HL-60 (cell line): ENCODE results near the gene ADGRL3.

Experiments
- TF ChIP-seq, protein P1 (sequence below): IDR thresholded peaks from 2 replicates; pipeline ENCODE4 v1.6.1; 2012; ENCODE audit warnings: low read depth; ENCODE audit not compliant: insufficient replicate concordance
- TF ChIP-seq, protein P2 (sequence below): IDR thresholded peaks from one replicate; pipeline ENCODE4 v1.5.1; 2011; ENCODE audit warnings: low read length, control low read depth, inconsistent platforms; ENCODE audit not compliant: insufficient read depth

DNA sequence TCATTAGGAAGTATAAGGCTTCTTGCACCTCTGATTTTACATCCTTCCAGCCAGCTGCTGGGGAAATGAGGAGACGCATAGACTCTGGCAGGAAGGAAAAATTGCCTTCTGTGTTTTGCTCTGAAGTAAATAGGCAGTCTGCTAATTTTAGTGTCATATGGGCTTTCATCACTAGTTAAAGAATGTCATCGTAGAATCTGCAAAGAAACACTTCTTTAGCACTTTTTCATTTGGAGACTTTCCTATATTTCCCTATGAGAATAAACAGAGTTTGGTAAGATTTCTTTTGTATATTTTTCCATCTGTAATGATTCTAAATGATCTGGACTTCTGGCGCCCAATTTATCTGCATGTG, 3.3 kb downstream of the ADGRL3 start:
- TF ChIP-seq, protein P1, sequence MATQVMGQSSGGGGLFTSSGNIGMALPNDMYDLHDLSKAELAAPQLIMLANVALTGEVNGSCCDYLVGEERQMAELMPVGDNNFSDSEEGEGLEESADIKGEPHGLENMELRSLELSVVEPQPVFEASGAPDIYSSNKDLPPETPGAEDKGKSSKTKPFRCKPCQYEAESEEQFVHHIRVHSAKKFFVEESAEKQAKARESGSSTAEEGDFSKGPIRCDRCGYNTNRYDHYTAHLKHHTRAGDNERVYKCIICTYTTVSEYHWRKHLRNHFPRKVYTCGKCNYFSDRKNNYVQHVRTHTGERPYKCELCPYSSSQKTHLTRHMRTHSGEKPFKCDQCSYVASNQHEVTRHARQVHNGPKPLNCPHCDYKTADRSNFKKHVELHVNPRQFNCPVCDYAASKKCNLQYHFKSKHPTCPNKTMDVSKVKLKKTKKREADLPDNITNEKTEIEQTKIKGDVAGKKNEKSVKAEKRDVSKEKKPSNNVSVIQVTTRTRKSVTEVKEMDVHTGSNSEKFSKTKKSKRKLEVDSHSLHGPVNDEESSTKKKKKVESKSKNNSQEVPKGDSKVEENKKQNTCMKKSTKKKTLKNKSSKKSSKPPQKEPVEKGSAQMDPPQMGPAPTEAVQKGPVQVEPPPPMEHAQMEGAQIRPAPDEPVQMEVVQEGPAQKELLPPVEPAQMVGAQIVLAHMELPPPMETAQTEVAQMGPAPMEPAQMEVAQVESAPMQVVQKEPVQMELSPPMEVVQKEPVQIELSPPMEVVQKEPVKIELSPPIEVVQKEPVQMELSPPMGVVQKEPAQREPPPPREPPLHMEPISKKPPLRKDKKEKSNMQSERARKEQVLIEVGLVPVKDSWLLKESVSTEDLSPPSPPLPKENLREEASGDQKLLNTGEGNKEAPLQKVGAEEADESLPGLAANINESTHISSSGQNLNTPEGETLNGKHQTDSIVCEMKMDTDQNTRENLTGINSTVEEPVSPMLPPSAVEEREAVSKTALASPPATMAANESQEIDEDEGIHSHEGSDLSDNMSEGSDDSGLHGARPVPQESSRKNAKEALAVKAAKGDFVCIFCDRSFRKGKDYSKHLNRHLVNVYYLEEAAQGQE, result no peak
- TF ChIP-seq, protein P2, sequence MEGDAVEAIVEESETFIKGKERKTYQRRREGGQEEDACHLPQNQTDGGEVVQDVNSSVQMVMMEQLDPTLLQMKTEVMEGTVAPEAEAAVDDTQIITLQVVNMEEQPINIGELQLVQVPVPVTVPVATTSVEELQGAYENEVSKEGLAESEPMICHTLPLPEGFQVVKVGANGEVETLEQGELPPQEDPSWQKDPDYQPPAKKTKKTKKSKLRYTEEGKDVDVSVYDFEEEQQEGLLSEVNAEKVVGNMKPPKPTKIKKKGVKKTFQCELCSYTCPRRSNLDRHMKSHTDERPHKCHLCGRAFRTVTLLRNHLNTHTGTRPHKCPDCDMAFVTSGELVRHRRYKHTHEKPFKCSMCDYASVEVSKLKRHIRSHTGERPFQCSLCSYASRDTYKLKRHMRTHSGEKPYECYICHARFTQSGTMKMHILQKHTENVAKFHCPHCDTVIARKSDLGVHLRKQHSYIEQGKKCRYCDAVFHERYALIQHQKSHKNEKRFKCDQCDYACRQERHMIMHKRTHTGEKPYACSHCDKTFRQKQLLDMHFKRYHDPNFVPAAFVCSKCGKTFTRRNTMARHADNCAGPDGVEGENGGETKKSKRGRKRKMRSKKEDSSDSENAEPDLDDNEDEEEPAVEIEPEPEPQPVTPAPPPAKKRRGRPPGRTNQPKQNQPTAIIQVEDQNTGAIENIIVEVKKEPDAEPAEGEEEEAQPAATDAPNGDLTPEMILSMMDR, result no peak
